GM12875 (cell line): ENCODE results near the gene KIF13A.

Experiments used
- H3K4me3 ChIP-seq: one replicate; pipeline ENCODE4 v1.5.1; 2011; ENCODE audit warnings: low read depth, low read length, control low read depth
- CTCF ChIP-seq: IDR thresholded peaks from 2 replicates; pipeline ENCODE4 v1.5.1; 2011; ENCODE audit warnings: low read depth, mild to moderate bottlenecking, control low read depth, inconsistent platforms, low read length, moderate library complexity, borderline replicate concordance; ENCODE audit not compliant: insufficient read depth

Gene KIF13A

GRCh38 chr6:17885889-17886576 is 101.4 kb downstream of the KIF13A start:
- H3K4me3 ChIP-seq, result no peak overlapping the region
- no peak for TF ChIP-seq CTCF

- H3K4me3 ChIP-seq, result no peak overlapping the region
- no peak for TF ChIP-seq CTCF
Measured at GRCh38 chr6:17884498-17885478, 102.6 kb downstream of the KIF13A start.

GRCh38 chr6:17883665-17884497 is 103.6 kb downstream of the KIF13A start:
- no peak for TF ChIP-seq CTCF
- H3K4me3 ChIP-seq, result no peak overlapping the region

- no peak for TF ChIP-seq CTCF
Measured at GRCh38 chr6:17881085-17881858, 106.2 kb downstream of the KIF13A start.

GRCh38 chr6:17879184-17879583 is 108.3 kb downstream of the KIF13A start:
- H3K4me3 ChIP-seq, result no peak overlapping the region
- TF ChIP-seq CTCF, result no peak

More at GRCh38 chr6:17881085-17881858, 106.2 kb downstream of the KIF13A start:
- no peak overlapping the region for H3K4me3 ChIP-seq

- TF ChIP-seq CTCF, result no peak
- no peak overlapping the region for H3K4me3 ChIP-seq
Measured at GRCh38 chr6:17878734-17879133, 108.7 kb downstream of the KIF13A start.
